GM19463 (cell line): ENCODE measurements around the gene DGCR2.

Experiments
- ATAC-seq: cut with Tn5 transposase; IDR thresholded peaks from one replicate; pipeline ENCODE4 v1.9.1; 2021; ENCODE audit warnings: mild to moderate bottlenecking, moderate library complexity; ENCODE audit not compliant: unreplicated experiment

The DGCR2 gene

GRCh38 chr22:19127329-19128008 is 5.3 kb upstream of the DGCR2 start:
- no peak for ATAC-seq

GRCh38 chr22:19126309-19127273 is 4.4 kb upstream of the DGCR2 start:
- no peak for ATAC-seq

GRCh38 chr22:19125474-19126308 is 3.5 kb upstream of the DGCR2 start:
- no peak for ATAC-seq

GRCh38 chr22:19125011-19125410 is 2.8 kb upstream of the DGCR2 start:
- ATAC-seq: no peak

GRCh38 chr22:19124377-19124776 is 2.2 kb upstream of the DGCR2 start:
- no peak for ATAC-seq

- no peak for ATAC-seq
Observed at GRCh38 chr22:19123936-19124335, 1.7 kb upstream of the DGCR2 start.

GRCh38 chr22:19122752-19123492 is 710 bp upstream of the DGCR2 start:
- no peak for ATAC-seq

- ATAC-seq: peak; percentile 15
Observed at GRCh38 chr22:19121631-19122142, 525 bp downstream of the DGCR2 start.

GRCh38 chr22:19120829-19121630 is 1.2 kb downstream of the DGCR2 start:
- no peak for ATAC-seq

- no peak for ATAC-seq
Observed at GRCh38 chr22:19119949-19120348, 2.3 kb downstream of the DGCR2 start.

GRCh38 chr22:19118329-19118880 is 3.8 kb downstream of the DGCR2 start:
- peak; percentile 53 for ATAC-seq

GRCh38 chr22:19117111-19117512 is 5.1 kb downstream of the DGCR2 start:
- ATAC-seq: no peak

- ATAC-seq: no peak
Observed at GRCh38 chr22:19115628-19116027, 6.6 kb downstream of the DGCR2 start.

GRCh38 chr22:19114984-19115552 is 7.1 kb downstream of the DGCR2 start:
- no peak for ATAC-seq

- ATAC-seq: no peak
Observed at GRCh38 chr22:19113429-19113828, 8.8 kb downstream of the DGCR2 start.

- ATAC-seq: no peak
Observed at GRCh38 chr22:19111584-19111983, 10.6 kb downstream of the DGCR2 start.

GRCh38 chr22:19111140-19111539 is 11.1 kb downstream of the DGCR2 start:
- ATAC-seq: no peak

- no peak for ATAC-seq
Observed at GRCh38 chr22:19110646-19111045, 11.6 kb downstream of the DGCR2 start.

GRCh38 chr22:19110064-19110458 is 12.2 kb downstream of the DGCR2 start:
- no peak for ATAC-seq
